GM10847 (cell line): ENCODE data around the gene SARS1.

Source experiments
- POLR2A ChIP-seq: IDR thresholded peaks from 2 replicates; pipeline ENCODE4 v1.6.1; 2011; ENCODE audit not compliant: insufficient read length; ENCODE audit errors: extremely low read depth

Gene SARS1

DNA sequence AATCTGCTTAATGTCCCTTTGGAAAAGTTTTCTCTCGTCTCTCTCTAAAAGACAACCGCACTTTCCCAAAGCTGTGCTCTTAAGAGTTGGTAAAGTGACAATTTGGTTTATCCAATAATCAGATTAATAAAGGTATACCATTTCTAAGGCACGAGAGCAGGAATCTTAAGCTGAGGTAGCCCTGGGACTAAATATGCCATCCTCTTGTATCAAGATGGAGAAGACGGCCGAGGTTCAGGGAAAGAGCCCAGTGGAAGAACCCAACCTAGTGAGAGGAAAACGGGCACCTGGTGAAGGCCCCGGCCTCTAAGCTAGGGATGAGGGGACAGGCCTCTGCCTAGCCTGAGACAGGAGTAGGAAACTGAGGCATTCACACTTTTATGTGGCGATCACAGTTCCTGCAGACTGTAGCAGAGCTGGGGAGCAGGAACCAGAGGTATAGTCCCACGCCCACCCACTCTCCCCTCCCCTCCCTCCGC lies 334 bp upstream of the SARS1 start:
- TF ChIP-seq POLR2A, result no peak

GRCh38 chr1:109214695-109215623 lies 1.2 kb downstream of the SARS1 start:
- TF ChIP-seq POLR2A, result no peak

GRCh38 chr1:109216662-109217061 lies 2.9 kb downstream of the SARS1 start:
- no peak for TF ChIP-seq POLR2A

- TF ChIP-seq POLR2A, result no peak
Measured at GRCh38 chr1:109218516-109218915, 4.8 kb downstream of the SARS1 start.

- no peak for TF ChIP-seq POLR2A
Measured at GRCh38 chr1:109225308-109225707, 11.6 kb downstream of the SARS1 start.

DNA sequence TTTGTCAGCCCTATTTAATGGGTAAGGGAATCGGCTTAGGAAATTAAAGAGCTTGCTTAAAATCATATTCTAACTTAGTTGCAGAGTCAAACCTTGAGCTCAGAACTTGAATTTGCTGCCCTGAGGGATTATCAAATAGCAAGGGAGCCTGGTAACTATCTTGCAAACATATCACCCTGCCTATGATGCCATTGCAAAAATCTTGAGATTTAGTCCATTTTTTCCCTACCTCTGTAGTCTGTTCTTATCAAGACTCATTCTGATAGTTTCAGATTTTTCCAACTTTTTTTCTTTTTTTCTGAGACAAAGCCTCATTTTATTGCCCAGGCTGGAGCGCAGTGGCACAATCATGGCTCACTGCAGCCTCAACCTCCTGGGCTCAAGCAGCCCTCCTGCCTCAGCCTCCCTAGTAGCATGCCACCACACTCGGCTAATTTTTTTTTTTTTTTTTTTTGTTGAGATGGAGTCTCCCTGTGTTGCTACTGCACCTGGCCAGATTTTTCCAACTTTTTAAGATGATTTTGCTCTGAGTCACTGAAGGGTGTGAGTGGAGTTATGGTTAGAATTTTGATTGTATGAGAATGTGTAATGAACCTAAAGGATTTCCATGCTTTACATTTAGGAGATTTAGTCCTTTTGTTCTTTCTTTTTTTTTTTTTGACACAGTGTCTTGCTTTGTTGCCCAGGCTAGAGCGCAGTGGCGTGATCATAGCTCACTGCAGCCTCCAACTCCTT lies 12.2 kb downstream of the SARS1 start:
- TF ChIP-seq POLR2A, result no peak

DNA sequence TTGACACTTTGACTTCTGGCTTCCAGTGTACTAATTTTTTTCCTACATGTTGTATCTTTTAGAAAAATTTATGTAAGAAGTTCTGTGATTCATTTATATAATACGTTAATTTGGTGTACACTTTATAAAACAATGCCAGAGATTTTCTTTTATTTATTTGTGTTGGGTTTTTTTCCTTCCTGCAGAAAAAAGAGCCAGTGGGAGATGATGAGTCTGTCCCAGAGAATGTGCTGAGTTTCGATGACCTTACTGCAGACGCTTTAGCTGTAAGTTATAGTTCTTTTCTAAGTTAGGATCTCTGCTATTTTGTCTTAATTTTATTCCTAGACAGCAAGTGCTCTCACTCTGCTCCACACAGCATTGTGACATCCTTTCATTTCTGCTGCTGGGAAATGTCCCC lies 14.4 kb downstream of the SARS1 start:
- no peak for TF ChIP-seq POLR2A

DNA sequence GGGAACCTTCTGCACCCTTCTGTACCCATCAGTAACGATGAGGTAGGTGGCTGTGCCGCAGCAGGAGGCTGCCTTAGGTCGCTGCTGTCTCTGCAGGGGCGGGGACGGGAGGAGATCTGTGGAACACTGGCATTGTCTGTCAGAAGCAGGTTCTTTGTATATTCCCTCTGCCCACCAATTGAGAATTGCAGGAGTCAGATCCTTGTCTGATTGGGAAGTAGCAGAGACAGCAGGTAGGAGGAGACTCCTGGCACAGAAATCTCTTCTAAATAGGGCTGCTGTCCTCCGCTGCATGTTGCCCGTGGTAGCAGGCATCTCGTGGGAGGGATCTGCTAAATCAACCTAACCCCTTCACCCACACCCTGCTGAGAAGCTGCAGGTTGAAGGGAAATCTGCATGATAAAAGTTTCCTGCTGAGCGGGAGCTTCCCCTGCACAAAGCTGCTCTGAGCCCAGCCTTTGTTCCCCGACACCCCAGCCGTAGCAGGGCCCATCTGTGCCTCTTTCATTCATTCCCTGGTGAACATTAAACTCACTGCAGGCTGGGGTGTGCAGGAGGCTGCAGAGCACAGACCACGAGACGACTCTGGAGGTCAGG lies 15.9 kb downstream of the SARS1 start:
- no peak for TF ChIP-seq POLR2A

- TF ChIP-seq POLR2A, result no peak
Measured at GRCh38 chr1:109231066-109231465, 17.3 kb downstream of the SARS1 start.

GRCh38 chr1:109235137-109235536 lies 21.4 kb downstream of the SARS1 start:
- TF ChIP-seq POLR2A, result no peak

DNA sequence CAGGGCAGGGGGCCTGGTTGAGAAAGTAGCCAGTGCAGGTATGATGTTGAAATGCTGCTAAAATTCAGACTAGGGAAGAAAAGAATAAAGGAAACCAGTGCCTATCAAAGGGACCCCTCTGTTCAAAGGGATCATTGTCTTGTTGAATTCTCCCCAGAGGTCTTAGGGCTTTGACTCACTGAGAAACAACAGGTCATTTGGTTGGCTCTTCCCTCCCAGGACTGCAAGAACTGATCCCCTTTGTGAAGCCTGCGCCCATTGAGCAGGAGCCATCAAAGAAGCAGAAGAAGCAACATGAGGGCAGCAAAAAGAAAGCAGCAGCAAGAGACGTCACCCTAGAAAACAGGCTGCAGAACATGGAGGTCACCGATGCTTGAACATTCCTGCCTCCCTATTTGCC lies 23.8 kb downstream of the SARS1 start:
- TF ChIP-seq POLR2A, result no peak

- no peak for TF ChIP-seq POLR2A
Measured at GRCh38 chr1:109238382-109238781, 24.7 kb downstream of the SARS1 start.

- no peak for TF ChIP-seq POLR2A
Measured at GRCh38 chr1:109239047-109239408, 25.3 kb downstream of the SARS1 start.

GRCh38 chr1:109239409-109240068 lies 25.8 kb downstream of the SARS1 start:
- TF ChIP-seq POLR2A, result no peak
